ENCODE measurements around the gene CYP27C1.

Gene CYP27C1

DNA sequence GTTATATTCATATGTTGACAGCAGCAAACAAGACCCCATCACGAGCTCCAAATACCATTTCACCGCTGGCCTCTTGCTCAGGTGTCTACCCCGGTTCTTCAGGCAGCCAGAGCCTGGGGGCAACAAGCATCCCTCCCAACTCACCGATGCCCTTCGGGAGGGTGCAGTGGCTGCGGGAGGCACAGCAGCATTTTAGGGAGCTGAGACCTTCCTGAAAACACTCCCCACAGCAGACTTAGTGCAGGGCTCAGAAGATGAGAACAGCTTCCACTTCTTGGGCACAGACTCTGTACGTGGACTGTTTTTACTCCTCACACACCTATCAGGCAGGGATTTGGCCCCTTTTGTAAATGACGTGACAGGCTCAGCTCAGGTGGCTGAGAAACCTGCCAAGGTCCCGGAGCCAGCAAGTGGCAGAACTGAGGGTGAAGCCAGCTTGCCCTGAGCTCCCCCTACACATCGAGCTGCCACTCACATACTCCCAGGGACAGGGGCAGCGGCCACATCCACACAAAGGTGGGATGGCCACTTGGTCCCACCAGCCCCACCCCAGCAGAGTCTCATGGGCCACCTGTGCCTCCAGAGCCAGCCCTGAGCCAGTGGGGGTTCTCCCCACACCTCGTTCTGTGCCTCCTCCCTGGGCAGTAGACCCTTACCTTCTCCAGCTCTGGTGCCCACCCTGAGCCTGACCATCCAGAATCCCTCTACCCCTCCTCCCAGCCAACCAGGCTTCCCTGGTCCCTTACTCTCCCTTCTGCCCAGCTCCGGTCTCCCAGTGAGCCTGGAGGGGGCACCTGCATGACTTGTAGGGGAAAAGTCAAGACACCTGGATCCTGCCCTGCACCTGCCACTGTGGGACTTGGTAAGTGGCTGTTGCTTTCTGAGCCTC, 28.5 kb downstream of the CYP27C1 start:
- FAIRE-seq: no peak

DNA sequence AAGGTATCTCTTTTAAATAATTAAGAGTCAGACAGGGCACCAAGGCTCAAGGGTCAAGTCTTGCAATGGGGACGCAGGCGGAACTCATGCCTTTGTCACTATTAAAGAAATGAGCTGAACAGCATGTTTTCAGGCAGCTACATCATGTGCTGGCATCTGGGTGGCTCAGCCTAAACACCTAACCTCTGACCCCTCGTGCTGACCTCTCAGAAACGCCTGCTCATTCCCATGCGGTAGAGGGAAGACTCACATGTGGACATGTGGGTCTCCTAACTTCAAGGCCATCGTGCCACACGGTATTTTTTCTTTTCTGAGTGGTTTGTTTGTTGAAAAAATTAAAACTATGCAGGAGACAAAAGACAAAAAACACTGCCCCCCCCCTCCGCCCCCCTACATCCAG, 31.3 kb downstream of the CYP27C1 start:
- no peak for FAIRE-seq

- no peak for FAIRE-seq
Observed at GRCh38 chr2:127187831-127188230, 32.3 kb downstream of the CYP27C1 start.

- no peak for FAIRE-seq
Observed at GRCh38 chr2:127187081-127187775, 32.9 kb downstream of the CYP27C1 start.

- no peak for FAIRE-seq
Observed at GRCh38 chr2:127185705-127186104, 34.4 kb downstream of the CYP27C1 start.

GRCh38 chr2:127185093-127185492, 35.0 kb downstream of the CYP27C1 start:
- FAIRE-seq: no peak

DNA sequence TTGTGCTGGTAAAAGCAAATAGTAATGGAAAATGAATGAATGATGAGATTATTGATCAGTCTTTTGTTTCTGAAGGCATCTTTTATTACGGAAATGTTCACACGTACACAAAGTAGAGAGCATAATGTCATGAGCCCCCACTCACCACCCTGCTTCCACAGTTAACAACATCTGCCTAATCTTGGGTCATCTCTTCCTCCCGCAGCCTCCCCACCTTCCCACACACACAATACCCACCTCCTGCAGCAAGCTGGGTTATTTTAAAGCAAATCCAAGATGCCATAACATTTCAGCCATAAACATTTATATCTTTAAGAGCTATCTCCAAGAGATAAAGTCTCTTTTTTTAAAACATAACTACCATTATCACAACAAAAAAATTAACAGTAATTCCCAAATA, 36.3 kb downstream of the CYP27C1 start:
- FAIRE-seq: no peak

DNA sequence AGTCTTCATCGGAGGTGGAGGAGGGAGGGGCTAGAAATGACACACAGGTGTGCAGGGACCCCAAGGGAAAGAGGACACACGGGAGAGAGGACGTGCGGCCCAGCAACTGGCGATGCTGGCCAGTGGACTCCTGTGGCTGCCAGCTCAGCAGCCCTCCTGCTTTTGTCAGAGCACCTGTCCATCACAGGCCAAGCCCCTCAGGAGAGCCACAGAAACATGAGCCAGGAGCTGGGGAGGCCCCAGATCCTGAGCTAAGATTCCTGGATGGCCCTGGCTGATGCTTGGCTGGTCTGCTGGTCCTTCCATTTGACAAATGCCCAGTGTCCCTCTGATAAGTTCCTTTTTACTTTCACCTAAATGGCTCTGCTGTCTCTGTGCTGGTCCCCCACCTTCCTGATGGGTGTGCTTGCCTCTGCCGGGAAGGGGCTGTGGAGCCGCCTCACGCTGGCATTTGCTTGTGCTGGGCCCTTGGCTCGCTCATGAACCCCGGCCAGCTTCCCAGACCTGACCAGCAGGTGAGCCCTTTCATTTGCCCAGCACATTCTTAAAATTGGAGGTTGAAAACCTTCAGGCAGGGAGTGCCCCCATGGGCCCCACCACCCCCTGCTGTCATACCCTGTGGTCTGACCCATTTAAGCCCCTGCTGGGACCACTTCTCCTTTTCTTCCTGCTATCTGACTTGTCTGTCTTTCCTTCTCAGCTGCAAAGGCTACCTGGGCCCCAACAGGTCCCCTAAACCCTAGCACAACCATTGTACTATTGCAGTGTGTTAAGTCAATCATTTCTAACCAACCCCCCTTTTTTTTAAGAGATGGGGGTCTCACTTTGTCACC, 37.3 kb downstream of the CYP27C1 start:
- FAIRE-seq: no peak

GRCh38 chr2:127181851-127182250, 38.2 kb downstream of the CYP27C1 start:
- FAIRE-seq: no peak

DNA sequence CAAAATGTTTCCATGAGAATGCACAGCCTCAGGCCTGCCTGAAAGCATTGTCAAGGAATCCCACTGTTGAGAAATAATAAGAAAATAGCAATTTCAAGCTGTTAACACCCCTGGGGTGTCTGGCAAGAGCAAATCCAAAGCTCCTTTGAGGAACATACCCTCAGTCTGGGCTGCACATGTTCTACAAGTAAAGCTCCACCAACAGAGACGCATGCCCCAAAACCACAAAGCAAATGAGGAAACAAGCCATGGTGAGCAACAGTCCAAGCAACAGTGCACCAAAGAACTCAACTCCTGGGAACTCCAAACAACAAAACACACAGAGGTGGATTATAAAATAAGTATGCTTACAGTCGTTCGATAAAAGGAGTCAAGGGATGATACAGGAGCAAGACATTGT, 40.3 kb downstream of the CYP27C1 start:
- FAIRE-seq: no peak

DNA sequence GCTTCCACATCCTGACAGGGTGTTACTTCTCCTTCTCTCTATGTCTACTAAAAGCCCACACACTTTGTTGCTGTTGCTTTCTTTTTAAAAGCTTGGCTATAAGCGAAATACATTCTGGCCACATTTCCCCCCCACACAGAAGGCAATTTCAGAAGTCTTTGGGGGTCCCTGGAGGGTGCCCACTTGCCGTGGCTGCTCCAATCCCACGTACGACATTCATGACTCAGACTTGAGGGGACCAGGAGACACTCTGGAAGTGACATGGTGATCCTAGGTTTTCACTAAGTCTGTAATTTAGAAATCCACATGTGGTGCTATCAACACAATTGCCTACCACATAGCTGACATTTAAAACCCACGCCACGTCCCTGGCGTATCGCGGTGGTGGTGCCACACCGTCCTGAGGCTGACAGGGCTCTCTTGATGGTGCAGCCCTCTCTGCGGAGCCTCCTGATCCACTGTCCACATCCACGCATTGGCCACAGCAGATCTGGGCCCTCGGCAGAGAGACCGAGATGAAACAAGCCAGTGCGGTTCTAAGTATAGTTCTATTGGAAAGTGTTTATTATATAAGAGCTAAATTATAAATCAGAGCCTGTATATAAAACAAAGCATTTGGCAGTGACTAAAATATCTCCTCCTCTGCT, 42.4 kb downstream of the CYP27C1 start:
- no peak for FAIRE-seq

- no peak for FAIRE-seq
Observed at GRCh38 chr2:127176371-127177311, 43.5 kb downstream of the CYP27C1 start.

GRCh38 chr2:127175751-127176354, 44.2 kb downstream of the CYP27C1 start:
- FAIRE-seq: no peak

DNA sequence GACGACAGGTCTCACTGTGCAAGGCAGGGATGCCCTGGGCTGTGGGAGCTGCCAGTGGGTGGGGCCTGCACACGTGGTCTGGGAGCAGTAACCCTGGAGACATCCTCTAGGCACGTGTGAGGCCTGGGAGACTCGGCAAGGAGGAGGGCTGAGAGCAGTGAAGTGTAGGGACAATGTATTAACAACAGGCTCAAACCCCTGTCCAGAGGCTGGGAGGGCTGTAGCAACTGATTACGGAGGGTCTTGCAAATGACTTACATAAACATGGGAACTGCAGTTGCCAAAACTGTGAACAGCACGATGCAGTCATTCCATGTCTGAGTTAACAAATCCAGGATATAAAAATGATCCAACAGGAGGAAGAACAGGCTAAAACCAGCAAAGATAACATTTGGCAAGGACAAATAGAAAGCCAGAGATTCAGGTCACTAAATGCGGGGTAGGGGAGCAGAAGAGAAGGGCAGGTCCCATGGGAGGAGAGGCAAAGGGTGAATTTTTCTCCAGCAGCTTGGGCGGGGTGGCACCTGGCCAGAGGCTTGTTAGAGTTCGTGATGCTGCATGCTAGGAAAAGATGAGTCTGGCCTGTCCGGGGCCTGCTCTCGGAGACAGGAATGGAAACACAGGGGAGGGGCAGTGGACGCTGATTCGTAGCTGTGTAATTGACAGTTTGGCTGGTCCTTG, 44.9 kb downstream of the CYP27C1 start:
- no peak for FAIRE-seq

GRCh38 chr2:127174640-127175039, 45.5 kb downstream of the CYP27C1 start:
- no peak for FAIRE-seq

DNA sequence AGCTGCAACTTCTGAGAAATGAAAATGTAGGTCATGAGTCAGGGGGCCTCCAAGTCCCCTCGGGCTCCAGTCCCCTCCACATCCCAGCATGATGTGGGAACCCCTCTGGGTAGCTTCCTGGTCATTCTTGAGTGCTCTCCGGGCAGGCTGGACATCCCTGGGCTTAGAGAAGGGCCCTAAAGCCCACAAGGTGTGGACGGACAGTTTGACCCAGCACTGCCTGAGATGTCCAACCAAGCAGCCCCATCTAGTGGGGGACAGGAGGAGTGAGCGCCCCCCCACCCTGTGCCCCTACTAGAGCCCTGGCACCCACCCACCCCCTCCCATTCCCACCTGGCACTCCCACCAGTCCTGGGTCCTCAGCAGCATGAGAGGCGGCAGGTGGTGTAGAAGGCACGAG, 46.0 kb downstream of the CYP27C1 start:
- no peak for FAIRE-seq

GRCh38 chr2:127173057-127173456, 47.0 kb downstream of the CYP27C1 start:
- no peak for FAIRE-seq

DNA sequence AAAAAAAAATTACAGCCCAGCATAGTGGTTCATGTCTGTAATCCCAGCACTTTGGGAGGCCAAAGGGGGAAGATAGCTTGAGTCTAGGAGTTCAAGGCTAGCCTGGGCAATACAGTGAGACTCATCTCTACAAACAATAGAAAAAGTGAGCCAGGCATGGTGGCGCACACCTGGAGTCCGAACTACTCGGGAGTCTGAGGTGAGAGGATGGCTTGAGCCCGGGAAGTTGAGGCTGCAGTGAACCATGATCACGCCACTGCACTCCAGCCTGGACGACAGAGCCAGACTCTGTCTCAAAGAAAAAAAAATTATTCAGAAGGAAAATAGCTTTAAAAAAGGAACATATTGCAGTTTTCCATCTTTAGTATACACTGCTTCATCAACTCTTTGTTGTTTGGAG, 47.8 kb downstream of the CYP27C1 start:
- no peak for FAIRE-seq

GRCh38 chr2:127170452-127171197, 49.5 kb downstream of the CYP27C1 start:
- no peak for FAIRE-seq

GRCh38 chr2:127170021-127170420, 50.1 kb downstream of the CYP27C1 start:
- no peak for FAIRE-seq

Measured in G401.6 (cell line).